LNCAP (cell line): ENCODE measurements around the gene ACER2.
A peak's percentile ranks its signal among the peaks of the same experiment; 100 is the strongest.

ENCODE experiments used
- TF ChIP-seq, protein P1 (sequence below): fragments of 450-650 bp; IDR thresholded peaks from 2 replicates; pipeline ENCODE4 v1.5.1; 2017; ENCODE audit warnings: mild to moderate bottlenecking

The ACER2 gene

DNA sequence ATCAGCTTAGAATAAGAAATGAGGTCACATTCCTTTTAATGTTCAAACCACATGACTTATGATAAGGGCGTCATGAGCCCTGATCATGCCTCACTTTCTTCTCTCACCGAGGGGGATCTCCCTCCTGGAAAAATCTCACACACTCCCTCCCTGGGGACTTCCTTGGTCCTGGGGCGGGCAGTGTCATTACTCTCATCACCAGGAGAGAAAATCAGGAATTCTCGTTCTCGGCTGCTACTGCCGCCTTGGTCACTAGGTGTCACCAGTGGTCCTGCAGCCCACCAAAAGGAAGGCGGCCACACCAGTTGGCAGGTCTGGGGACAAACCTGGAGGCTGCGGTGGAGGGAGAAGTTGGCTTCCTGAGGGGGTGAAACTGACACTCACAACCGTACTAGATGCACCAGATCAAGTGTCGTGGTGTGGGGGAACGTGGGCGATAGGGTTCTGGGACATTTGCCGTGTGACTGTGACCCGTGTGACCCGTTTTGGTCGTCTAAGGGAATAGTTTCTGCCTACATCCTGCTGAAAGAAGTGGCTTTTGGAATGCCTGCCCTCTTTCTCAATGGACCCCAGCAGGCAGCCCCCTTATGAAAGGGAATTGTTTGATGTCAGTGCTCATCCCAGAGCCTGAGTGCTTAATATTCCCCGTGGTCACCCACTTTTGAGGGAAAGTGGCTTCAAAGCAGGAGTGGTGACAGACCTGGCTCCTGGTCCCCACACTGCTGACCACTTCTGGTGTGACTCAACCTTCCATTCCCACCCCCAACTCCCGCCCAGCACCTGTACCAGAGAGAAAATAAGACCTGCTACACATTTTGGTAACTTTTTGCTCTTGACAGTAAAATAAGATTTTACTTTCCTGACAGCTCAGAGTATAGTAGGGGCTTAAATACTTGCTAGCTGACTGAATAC lies 63.2 kb downstream of the ACER2 start:
- TF ChIP-seq, protein P1, sequence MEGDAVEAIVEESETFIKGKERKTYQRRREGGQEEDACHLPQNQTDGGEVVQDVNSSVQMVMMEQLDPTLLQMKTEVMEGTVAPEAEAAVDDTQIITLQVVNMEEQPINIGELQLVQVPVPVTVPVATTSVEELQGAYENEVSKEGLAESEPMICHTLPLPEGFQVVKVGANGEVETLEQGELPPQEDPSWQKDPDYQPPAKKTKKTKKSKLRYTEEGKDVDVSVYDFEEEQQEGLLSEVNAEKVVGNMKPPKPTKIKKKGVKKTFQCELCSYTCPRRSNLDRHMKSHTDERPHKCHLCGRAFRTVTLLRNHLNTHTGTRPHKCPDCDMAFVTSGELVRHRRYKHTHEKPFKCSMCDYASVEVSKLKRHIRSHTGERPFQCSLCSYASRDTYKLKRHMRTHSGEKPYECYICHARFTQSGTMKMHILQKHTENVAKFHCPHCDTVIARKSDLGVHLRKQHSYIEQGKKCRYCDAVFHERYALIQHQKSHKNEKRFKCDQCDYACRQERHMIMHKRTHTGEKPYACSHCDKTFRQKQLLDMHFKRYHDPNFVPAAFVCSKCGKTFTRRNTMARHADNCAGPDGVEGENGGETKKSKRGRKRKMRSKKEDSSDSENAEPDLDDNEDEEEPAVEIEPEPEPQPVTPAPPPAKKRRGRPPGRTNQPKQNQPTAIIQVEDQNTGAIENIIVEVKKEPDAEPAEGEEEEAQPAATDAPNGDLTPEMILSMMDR = peak; percentile 94

GRCh38 chr9:19473605-19474004 lies 64.8 kb downstream of the ACER2 start:
- TF ChIP-seq, protein P1 = no peak

GRCh38 chr9:19479874-19480273 lies 71.1 kb downstream of the ACER2 start:
- TF ChIP-seq, protein P1 = no peak

DNA sequence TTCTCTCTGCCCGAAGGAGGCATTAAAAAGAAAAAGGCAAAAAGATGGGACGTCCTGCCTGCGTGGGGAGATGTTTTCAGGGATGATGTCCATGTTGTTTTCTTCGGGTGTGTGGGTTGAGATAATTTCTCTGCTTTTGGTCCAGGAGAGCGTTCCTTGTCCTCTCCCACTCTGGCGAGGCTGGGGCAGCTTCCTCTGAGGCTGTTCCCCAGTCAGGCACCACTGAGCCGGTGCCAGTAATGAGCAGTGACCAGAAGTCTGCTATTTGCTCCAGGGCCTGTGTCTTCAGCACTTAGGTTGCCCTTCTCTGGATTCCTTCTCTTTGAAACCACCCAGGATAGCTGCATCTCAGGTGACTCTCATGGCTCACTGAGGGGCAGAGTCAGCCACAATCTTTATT lies 71.5 kb downstream of the ACER2 start:
- TF ChIP-seq, protein P1 = no peak

DNA sequence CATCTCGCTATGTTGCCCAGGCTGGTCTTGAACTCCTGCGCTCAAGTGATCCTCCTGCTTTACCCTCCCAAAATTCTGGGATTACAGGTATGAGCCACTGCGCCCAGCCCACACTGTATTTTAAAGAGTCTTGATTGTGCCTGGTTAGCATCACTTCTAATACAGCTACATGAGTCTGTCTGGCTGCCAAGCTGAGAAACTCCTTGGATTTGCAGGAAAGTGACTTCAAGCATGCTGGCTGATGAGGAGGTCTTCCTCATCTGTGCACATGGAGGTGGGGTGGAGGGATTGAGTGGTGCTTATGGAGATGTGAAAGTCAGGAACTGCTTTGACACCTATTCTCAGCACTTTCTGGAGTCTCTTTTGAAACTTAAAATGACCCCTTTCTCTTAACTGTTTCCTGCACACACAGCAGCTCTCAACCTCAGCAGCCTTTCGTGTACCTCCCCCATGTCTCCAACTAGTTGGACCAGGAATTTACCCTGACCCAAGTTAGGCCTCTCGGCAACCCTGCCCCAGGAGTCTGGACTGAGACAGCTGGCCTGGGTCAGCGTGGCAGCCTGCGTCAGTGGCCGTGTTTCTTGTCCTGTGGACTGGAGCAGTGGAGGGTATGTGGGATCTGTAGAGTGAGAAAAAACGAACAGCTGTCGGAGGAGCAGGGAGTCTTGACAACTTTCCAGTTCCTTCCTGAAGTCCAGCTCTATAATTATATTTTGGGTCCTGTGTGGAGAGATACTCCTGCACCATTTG lies 72.5 kb downstream of the ACER2 start:
- TF ChIP-seq, protein P1 = no peak

DNA sequence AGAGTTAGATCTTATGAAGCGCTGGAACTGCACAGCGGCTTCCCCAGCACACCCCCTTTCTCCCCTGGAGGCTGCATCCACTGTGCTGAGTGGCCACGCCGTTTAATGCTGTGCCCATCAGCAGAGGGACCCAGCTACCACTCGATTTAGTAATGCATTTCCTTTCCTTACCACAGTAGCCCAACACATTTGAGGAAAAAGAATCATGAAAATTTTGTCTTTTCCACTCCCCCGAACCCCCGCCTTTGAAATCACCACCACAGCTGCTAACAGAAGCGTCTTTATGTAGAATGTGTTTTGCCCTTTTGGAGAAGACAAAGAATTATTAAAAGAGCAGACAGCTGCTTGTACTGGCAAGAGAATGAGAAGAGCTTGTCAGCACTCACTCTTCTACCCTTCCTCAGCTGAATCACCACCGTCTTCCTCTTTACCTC lies 73.2 kb downstream of the ACER2 start:
- TF ChIP-seq, protein P1 = no peak

DNA sequence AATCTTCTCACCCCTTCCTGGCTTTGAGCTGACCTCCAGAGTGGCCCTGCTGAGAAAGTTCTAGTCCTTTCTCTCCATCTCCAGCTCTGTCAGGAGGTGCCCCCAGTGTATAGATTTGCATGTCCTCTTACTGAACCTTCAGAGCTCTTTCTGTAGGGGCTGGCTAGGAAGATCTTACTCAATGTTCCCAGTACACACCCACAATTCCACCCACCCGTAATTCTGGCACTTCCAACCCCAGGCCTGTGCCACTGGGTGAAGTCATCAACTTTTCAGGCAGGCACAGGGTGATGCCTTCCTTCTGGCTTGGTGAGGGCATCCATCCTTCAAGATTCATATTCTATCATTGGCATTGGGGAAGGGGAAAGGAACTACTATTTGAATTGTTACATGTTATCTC lies 75.9 kb downstream of the ACER2 start:
- TF ChIP-seq, protein P1 = no peak
